OCI-M2 (cell line): ENCODE measurements around the gene PDF.

Source experiments
- DNase-seq: peaks from one replicate; lab custom pipeline; 2025; ENCODE audit not compliant: unreplicated experiment; lab: John Stamatoyannopoulos, UW

The PDF gene

GRCh38 chr16:69283851-69284250, 46.5 kb downstream of the PDF start:
- DNase-seq: no peak

- DNase-seq: no peak
Observed at GRCh38 chr16:69277413-69277812, 53.0 kb downstream of the PDF start.
